ENCODE measurements around the gene OPN4.

Gene OPN4

DNA sequence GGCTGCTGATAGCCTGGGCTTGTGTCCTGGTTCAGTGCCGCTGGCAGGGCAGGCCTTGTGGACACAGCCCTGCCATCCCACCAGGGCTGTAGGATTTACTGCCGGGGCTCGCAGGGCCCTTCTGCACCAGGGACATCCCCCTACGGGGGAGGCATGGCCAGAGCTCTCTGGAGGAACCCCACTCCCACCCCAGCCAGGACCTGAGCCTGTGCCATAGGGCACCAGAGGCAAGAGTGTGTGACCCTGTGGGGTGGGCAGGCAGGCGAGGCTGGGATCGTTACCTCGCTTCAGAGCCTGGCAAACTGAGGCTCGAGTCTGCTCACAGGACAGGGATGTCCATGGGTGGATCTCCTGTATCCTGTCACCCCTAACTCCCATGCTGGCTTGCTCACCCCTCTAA is 16.5 kb downstream of the OPN4 start:
- Histone ChIP-seq H2AFZ (ENCODE audit: low read length) (no peak overlapping the region), H3K36me3 (ENCODE audit: insufficient read depth, low read length) (no peaks in the 10 kb centered on the region), H3K4me1 (ENCODE audit: insufficient read depth, low read length, poor library complexity, severe bottlenecking) (no peaks in the 10 kb centered on the region), H3K9me3 (ENCODE audit: insufficient read depth, low read depth, low read length) (no peaks in the 10 kb centered on the region), H3F3A (ENCODE audit: low read depth) (no peaks in the 10 kb centered on the region), H4K20me1 (ENCODE audit: insufficient read depth, low read length, poor library complexity, severe bottlenecking) (no peaks in the 10 kb centered on the region), H3K9me2 (replicated peaks; ENCODE audit: low read depth, low read length) (no peaks in the 10 kb centered on the region), H3K4me3 (ENCODE audit: low read length, poor library complexity, severe bottlenecking) (no peak overlapping the region), H3K9ac (ENCODE audit: low read depth, low read length, poor library complexity, severe bottlenecking) (no peak overlapping the region), H3K79me2 (ENCODE audit: insufficient read depth, low read length) (no peaks in the 10 kb centered on the region), H3K4me2 (ENCODE audit: low read depth, low read length, poor library complexity, severe bottlenecking) (no peak overlapping the region), H3K27me3 (ENCODE audit: insufficient read depth, low read length, poor library complexity, severe bottlenecking) (no peaks in the 10 kb centered on the region)
- TF ChIP-seq EZH2phosphoT487 (IDR thresholded peaks at IDR 0.05; ENCODE audit: borderline replicate concordance): no peak
- TF ChIP-seq, protein P1, sequence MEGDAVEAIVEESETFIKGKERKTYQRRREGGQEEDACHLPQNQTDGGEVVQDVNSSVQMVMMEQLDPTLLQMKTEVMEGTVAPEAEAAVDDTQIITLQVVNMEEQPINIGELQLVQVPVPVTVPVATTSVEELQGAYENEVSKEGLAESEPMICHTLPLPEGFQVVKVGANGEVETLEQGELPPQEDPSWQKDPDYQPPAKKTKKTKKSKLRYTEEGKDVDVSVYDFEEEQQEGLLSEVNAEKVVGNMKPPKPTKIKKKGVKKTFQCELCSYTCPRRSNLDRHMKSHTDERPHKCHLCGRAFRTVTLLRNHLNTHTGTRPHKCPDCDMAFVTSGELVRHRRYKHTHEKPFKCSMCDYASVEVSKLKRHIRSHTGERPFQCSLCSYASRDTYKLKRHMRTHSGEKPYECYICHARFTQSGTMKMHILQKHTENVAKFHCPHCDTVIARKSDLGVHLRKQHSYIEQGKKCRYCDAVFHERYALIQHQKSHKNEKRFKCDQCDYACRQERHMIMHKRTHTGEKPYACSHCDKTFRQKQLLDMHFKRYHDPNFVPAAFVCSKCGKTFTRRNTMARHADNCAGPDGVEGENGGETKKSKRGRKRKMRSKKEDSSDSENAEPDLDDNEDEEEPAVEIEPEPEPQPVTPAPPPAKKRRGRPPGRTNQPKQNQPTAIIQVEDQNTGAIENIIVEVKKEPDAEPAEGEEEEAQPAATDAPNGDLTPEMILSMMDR (conservative IDR thresholded peaks at IDR 0.05; ENCODE audit: low read length): no peak

DNA sequence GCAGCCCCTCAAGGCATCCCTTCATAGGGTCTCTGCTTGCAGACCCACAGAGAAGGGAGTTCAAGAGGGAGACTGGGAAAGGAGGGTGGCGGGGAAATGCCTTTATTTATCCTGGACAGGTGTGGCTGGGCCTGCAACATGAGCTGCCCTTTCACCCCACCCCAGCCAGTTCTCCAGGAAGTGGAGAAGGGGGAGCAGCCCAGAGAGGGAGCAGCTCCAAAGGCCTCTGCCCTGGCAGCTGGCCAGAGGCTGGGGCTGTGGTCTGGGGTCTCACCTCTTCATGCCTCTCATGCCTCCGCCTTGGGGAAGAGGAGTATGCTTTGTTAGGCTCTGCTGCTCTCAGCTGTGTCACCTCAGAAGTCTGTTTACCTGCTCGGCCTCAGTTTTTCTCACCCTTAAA is 17.1 kb downstream of the OPN4 start:
- H2AFZ ChIP-seq (ENCODE audit: low read length): no peak overlapping the region
- H3K79me2 ChIP-seq (ENCODE audit: insufficient read depth, low read length): no peaks in the 10 kb centered on the region
- no peak overlapping the region for H3K9ac ChIP-seq (ENCODE audit: low read depth, low read length, poor library complexity, severe bottlenecking)
- H3K36me3 ChIP-seq (ENCODE audit: insufficient read depth, low read length): no peaks in the 10 kb centered on the region
- H3K27me3 ChIP-seq (ENCODE audit: insufficient read depth, low read length, poor library complexity, severe bottlenecking): no peaks in the 10 kb centered on the region
- no peak overlapping the region for H3K4me3 ChIP-seq (ENCODE audit: low read length, poor library complexity, severe bottlenecking)
- H3K9me3 ChIP-seq (ENCODE audit: insufficient read depth, low read depth, low read length): no peaks in the 10 kb centered on the region
- no peaks in the 10 kb centered on the region for H3K4me1 ChIP-seq (ENCODE audit: insufficient read depth, low read length, poor library complexity, severe bottlenecking)
- H4K20me1 ChIP-seq (ENCODE audit: insufficient read depth, low read length, poor library complexity, severe bottlenecking): no peaks in the 10 kb centered on the region
- H3F3A ChIP-seq (ENCODE audit: low read depth): no peaks in the 10 kb centered on the region
- no peak overlapping the region for H3K4me2 ChIP-seq (ENCODE audit: low read depth, low read length, poor library complexity, severe bottlenecking)
- no peaks in the 10 kb centered on the region for H3K9me2 ChIP-seq (replicated peaks; ENCODE audit: low read depth, low read length)
- TF ChIP-seq, protein P1 (conservative IDR thresholded peaks at IDR 0.05; ENCODE audit: low read length): no peak
- no peak for TF ChIP-seq EZH2phosphoT487 (IDR thresholded peaks at IDR 0.05; ENCODE audit: borderline replicate concordance)

DNA sequence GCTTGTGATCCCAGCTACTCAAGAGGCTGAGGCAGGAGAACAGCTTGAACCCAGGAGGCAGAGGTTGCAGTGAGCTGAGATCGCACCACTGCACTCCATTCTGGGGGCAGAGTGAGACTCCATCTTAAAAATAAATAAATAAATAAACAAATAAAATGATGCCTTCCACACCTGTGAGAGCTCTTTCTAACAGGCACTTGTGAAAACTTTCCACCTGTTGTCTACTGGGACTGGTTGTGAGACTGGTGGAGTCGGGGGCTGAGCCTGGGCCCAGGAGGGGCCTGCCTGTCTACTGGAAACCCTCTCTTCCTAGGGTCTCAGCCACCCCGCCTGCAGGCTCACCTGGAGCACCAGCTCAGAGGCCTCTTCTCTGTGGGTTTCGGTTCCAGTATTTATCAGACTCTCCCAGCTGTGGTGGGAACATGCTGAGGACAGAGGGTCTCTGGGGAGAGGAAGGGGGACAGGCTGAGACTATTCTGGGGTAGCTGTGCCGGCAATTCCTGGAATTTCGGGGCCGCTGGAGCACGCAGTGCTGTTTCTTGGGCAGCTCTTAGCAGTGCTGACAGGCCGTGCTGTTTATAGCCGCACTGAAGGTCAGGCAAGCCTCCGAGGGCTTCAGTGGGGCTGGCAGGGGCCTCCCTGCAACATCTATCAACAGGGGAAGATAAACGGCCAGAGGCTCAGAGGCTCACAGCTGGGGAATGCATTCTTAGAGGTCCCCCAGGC is 17.8 kb downstream of the OPN4 start:
- TF ChIP-seq, protein P1 (conservative IDR thresholded peaks at IDR 0.05; ENCODE audit: low read length): no peak
- TF ChIP-seq EZH2phosphoT487 (IDR thresholded peaks at IDR 0.05; ENCODE audit: borderline replicate concordance): no peak
- Histone ChIP-seq H3K4me1 (ENCODE audit: insufficient read depth, low read length, poor library complexity, severe bottlenecking) (no peaks in the 10 kb centered on the region), H3K4me3 (ENCODE audit: low read length, poor library complexity, severe bottlenecking) (no peak overlapping the region), H3K9me3 (ENCODE audit: insufficient read depth, low read depth, low read length) (no peaks in the 10 kb centered on the region), H3K9ac (ENCODE audit: low read depth, low read length, poor library complexity, severe bottlenecking) (no peak overlapping the region), H3K9me2 (replicated peaks; ENCODE audit: low read depth, low read length) (no peaks in the 10 kb centered on the region), H3F3A (ENCODE audit: low read depth) (no peaks in the 10 kb centered on the region), H3K4me2 (ENCODE audit: low read depth, low read length, poor library complexity, severe bottlenecking) (no peak overlapping the region), H3K36me3 (ENCODE audit: insufficient read depth, low read length) (no peaks in the 10 kb centered on the region), H3K79me2 (ENCODE audit: insufficient read depth, low read length) (no peaks in the 10 kb centered on the region), H2AFZ (ENCODE audit: low read length) (no peak overlapping the region), H3K27me3 (ENCODE audit: insufficient read depth, low read length, poor library complexity, severe bottlenecking) (no peaks in the 10 kb centered on the region), H4K20me1 (ENCODE audit: insufficient read depth, low read length, poor library complexity, severe bottlenecking) (no peaks in the 10 kb centered on the region)
